SH-SY5Y (cell line): ENCODE results near the gene EXOC7.

Source experiments
- GATA2 ChIP-seq: IDR thresholded peaks from 2 replicates; pipeline ENCODE4 v1.6.1; 2011; ENCODE audit warnings: mild to moderate bottlenecking, low read depth, low read length
- GATA3 ChIP-seq: IDR thresholded peaks from 2 replicates; pipeline ENCODE4 v1.6.1; 2011; ENCODE audit warnings: low read depth, mild to moderate bottlenecking, low read length, moderate library complexity

Gene EXOC7

GRCh38 chr17:76103274-76104139, at the start of gene EXOC7:
Gene EXOC7, minus strand, starts transcription at chr17:76103787. Its CDS starts 95 bp downstream, at chr17:76103692.
- TF ChIP-seq GATA3 = no peak
- no peak for TF ChIP-seq GATA2

GRCh38 chr17:76153202-76153601, 49.6 kb upstream of the EXOC7 start:
- TF ChIP-seq GATA3 = no peak
- TF ChIP-seq GATA2 = no peak

GRCh38 chr17:76152591-76152990, 49.0 kb upstream of the EXOC7 start:
- no peak for TF ChIP-seq GATA2
- TF ChIP-seq GATA3 = no peak

GRCh38 chr17:76151896-76152454, 48.4 kb upstream of the EXOC7 start:
- no peak for TF ChIP-seq GATA3
- no peak for TF ChIP-seq GATA2

- no peak for TF ChIP-seq GATA3
- TF ChIP-seq GATA2 = no peak
These were observed 47.4 kb upstream of the EXOC7 start for GRCh38 chr17:76150712-76151622.

- no peak for TF ChIP-seq GATA3
- no peak for TF ChIP-seq GATA2
These were observed 45.6 kb upstream of the EXOC7 start for GRCh38 chr17:76149214-76149613.

GRCh38 chr17:76148015-76148326, 44.4 kb upstream of the EXOC7 start:
- TF ChIP-seq GATA3 (no peak), GATA2 (no peak)

- TF ChIP-seq GATA3 (no peak), GATA2 (no peak)
These were observed 43.8 kb upstream of the EXOC7 start for GRCh38 chr17:76147211-76148014.

- TF ChIP-seq GATA3 (no peak), GATA2 (no peak)
These were observed 42.7 kb upstream of the EXOC7 start for GRCh38 chr17:76146053-76146851.

GRCh38 chr17:76145231-76146052, 41.9 kb upstream of the EXOC7 start:
- TF ChIP-seq GATA2 (no peak), GATA3 (no peak)

GRCh38 chr17:76142585-76143041, 39.0 kb upstream of the EXOC7 start:
- TF ChIP-seq GATA2 = no peak
- no peak for TF ChIP-seq GATA3

GRCh38 chr17:76142039-76142584, 38.5 kb upstream of the EXOC7 start:
- TF ChIP-seq GATA2 (no peak), GATA3 (no peak)
